Measurements from ENCODE around the gene ACR.

Gene ACR

GRCh38 chr22:50701428-50702154 lies 36.4 kb upstream of the ACR start:
- Histone ChIP-seq H3K4me2 (ENCODE audit: low read length) (no peak overlapping the region), H4K20me1 (ENCODE audit: insufficient read depth, low read length) (no peaks in the 10 kb centered on the region), H3K27me3 (ENCODE audit: low read depth, low read length) (no peaks in the 10 kb centered on the region), H3K27ac (ENCODE audit: low read length) (no peak overlapping the region), H3K36me3 (replicated peaks; ENCODE audit: low read depth, low read length) (no peaks in the 10 kb centered on the region), H3K9me3 (ENCODE audit: insufficient read depth, low read length) (no peaks in the 10 kb centered on the region), H3K4me1 (ENCODE audit: low read length) (no peaks in the 10 kb centered on the region), H3K9ac (ENCODE audit: low read length) (no peak overlapping the region), H3K79me2 (ENCODE audit: low read length) (no peaks in the 10 kb centered on the region), H2AFZ (ENCODE audit: low read depth, low read length) (no peak overlapping the region), H3K4me3 (ENCODE audit: low read length) (no peak overlapping the region)
- no peak for TF ChIP-seq CTCF (IDR thresholded peaks at IDR 0.05; ENCODE audit: low read depth, low read length)
- TF ChIP-seq EZH2phosphoT487 (IDR thresholded peaks at IDR 0.05; ENCODE audit: low read depth): no peak

DNA sequence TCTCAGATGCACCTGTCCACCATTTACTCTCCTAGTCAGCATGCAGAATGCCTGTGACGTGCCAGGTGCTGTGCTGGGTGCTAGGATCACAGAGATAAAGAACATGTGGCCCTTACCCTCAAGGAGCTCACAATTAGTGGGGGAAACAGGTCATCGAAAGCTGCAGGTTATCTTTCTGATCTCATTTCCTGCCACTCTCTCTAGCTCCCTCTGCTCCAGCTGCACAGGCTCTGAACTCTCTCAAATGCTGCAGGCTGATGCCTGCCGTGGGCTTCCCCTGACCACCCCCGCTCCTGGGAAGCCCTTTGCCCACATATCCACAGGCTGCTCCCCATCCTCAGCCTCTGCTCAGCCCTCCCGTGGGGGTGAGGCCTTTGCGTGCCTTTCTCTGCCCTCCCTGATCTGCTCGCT lies 35.7 kb upstream of the ACR start:
- Histone ChIP-seq H3K36me3 (replicated peaks; ENCODE audit: low read depth, low read length) (no peaks in the 10 kb centered on the region), H3K79me2 (ENCODE audit: low read length) (no peaks in the 10 kb centered on the region), H2AFZ (ENCODE audit: low read depth, low read length) (no peak overlapping the region), H3K4me1 (ENCODE audit: low read length) (no peaks in the 10 kb centered on the region), H3K9ac (ENCODE audit: low read length) (no peak overlapping the region), H3K27ac (ENCODE audit: low read length) (no peak overlapping the region), H3K9me3 (ENCODE audit: insufficient read depth, low read length) (no peaks in the 10 kb centered on the region), H4K20me1 (ENCODE audit: insufficient read depth, low read length) (no peaks in the 10 kb centered on the region), H3K4me2 (ENCODE audit: low read length) (no peak overlapping the region), H3K4me3 (ENCODE audit: low read length) (no peak overlapping the region), H3K27me3 (ENCODE audit: low read depth, low read length) (no peaks in the 10 kb centered on the region)
- TF ChIP-seq EZH2phosphoT487 (IDR thresholded peaks at IDR 0.05; ENCODE audit: low read depth) (no peak), CTCF (IDR thresholded peaks at IDR 0.05; ENCODE audit: low read depth, low read length) (no peak)

DNA sequence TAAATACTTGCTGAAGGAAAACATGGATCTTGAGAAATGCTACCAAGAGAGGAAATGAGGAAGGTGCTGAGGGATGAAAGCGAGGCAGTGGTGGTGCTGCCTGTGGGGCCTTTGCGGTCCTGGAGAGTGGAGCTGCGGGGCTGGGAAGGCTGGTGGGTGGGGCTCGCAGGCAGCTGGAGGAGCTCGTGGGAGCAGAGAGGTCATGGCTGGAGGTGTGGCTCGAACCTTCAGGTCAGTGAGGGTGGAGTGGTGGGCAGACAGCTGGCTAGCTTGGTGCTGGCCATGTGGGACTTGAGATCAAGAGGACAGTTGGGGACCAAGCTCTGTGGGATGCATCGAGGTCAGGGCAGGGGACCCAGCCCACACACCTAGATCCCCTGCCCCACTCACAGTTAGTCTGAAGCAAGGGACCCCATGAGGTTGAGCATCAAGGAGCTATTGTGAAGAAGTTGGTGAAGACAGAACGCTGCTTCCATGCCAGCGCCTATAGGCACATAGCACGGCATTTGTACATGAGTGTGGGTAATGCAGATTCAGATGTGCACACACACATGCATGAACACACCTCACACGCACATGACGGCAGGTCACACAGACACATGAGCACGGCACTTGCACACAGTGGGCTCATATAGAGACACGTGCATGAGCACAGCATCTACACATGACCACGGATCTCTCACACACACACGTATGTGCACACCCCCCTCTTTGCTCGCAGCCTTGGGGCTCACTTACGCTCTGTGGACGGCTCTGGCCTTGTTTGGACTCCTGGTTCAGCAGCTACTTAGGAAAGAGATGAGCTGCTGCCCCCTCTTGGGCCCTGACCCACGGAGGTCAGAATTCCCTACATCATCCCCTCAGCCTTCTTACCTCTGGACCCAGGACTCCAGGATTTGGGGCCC lies 34.9 kb upstream of the ACR start:
- Histone ChIP-seq H3K79me2 (ENCODE audit: low read length) (no peaks in the 10 kb centered on the region), H3K36me3 (replicated peaks; ENCODE audit: low read depth, low read length) (no peaks in the 10 kb centered on the region), H3K27me3 (ENCODE audit: low read depth, low read length) (no peaks in the 10 kb centered on the region), H3K27ac (ENCODE audit: low read length) (no peak overlapping the region), H3K4me2 (ENCODE audit: low read length) (no peak overlapping the region), H3K4me3 (ENCODE audit: low read length) (no peak overlapping the region), H2AFZ (ENCODE audit: low read depth, low read length) (no peak overlapping the region), H4K20me1 (ENCODE audit: insufficient read depth, low read length) (no peaks in the 10 kb centered on the region), H3K9me3 (ENCODE audit: insufficient read depth, low read length) (no peaks in the 10 kb centered on the region), H3K9ac (ENCODE audit: low read length) (no peak overlapping the region), H3K4me1 (ENCODE audit: low read length) (no peaks in the 10 kb centered on the region)
- TF ChIP-seq CTCF (IDR thresholded peaks at IDR 0.05; ENCODE audit: low read depth, low read length) (no peak), EZH2phosphoT487 (IDR thresholded peaks at IDR 0.05; ENCODE audit: low read depth) (no peak)

Measured in OCI-LY3 (cell line).